ENCODE measurements around the gene CRACR2B.
A peak's percentile ranks its signal among the peaks of the same experiment; 100 is the strongest.

CRACR2B gene

GRCh38 chr11:826836-827145, 928 bp upstream of the CRACR2B start:
- Histone ChIP-seq H3K27me3 (ENCODE audit: control insufficient read depth, insufficient read depth, low read length) (no peaks in the 10 kb centered on the region), H3K27ac (no peak overlapping the region), H3K4me1 (no peaks in the 10 kb centered on the region), H3K4me3 (ENCODE audit: low read depth, low read length) (peak overlapping the region; percentile 49), H3K9ac (no peak overlapping the region), H3K4me2 (ENCODE audit: low read length) (peak overlapping the region; percentile 77), H3K36me3 (ENCODE audit: control insufficient read depth, insufficient read depth, low read length) (no peaks in the 10 kb centered on the region), H3K9me3 (ENCODE audit: control insufficient read depth, low read length) (no peaks in the 10 kb centered on the region), H2AFZ (peak overlapping the region; percentile 63), H3K79me2 (no peaks in the 10 kb centered on the region)
- TF ChIP-seq, protein P1, sequence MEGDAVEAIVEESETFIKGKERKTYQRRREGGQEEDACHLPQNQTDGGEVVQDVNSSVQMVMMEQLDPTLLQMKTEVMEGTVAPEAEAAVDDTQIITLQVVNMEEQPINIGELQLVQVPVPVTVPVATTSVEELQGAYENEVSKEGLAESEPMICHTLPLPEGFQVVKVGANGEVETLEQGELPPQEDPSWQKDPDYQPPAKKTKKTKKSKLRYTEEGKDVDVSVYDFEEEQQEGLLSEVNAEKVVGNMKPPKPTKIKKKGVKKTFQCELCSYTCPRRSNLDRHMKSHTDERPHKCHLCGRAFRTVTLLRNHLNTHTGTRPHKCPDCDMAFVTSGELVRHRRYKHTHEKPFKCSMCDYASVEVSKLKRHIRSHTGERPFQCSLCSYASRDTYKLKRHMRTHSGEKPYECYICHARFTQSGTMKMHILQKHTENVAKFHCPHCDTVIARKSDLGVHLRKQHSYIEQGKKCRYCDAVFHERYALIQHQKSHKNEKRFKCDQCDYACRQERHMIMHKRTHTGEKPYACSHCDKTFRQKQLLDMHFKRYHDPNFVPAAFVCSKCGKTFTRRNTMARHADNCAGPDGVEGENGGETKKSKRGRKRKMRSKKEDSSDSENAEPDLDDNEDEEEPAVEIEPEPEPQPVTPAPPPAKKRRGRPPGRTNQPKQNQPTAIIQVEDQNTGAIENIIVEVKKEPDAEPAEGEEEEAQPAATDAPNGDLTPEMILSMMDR (IDR thresholded peaks at IDR 0.05) = no peak

- TF ChIP-seq, protein P1 (IDR thresholded peaks at IDR 0.05) = no peak
- no peaks in the 10 kb centered on the region for H3K27me3 ChIP-seq (ENCODE audit: control insufficient read depth, insufficient read depth, low read length)
- no peaks in the 10 kb centered on the region for H3K9me3 ChIP-seq (ENCODE audit: control insufficient read depth, low read length)
- no peak overlapping the region for H3K9ac ChIP-seq
- no peak overlapping the region for H3K27ac ChIP-seq
- peaks cover under 1% of the 10 kb centered on the region for H3K4me1 ChIP-seq
- H3K4me3 ChIP-seq (ENCODE audit: low read depth, low read length) = peak overlapping the region; percentile 49
- no peaks in the 10 kb centered on the region for H3K36me3 ChIP-seq (ENCODE audit: control insufficient read depth, insufficient read depth, low read length)
- H3K79me2 ChIP-seq = no peaks in the 10 kb centered on the region
- H2AFZ ChIP-seq = peak overlapping the region; percentile 63
- peak overlapping the region; percentile 77 for H3K4me2 ChIP-seq (ENCODE audit: low read length)
Measured at GRCh38 chr11:827146-827896, 398 bp upstream of the CRACR2B start.

- TF ChIP-seq, protein P1 (IDR thresholded peaks at IDR 0.05) = no peak
- Histone ChIP-seq H3K4me1 (peaks cover 2% of the 10 kb centered on the region), H3K9ac (no peak overlapping the region), H3K4me2 (ENCODE audit: low read length) (no peak overlapping the region), H3K9me3 (ENCODE audit: control insufficient read depth, low read length) (no peaks in the 10 kb centered on the region), H3K4me3 (ENCODE audit: low read depth, low read length) (no peak overlapping the region), H3K79me2 (no peaks in the 10 kb centered on the region), H3K36me3 (ENCODE audit: control insufficient read depth, insufficient read depth, low read length) (no peaks in the 10 kb centered on the region), H3K27ac (no peak overlapping the region), H2AFZ (no peak overlapping the region), H3K27me3 (ENCODE audit: control insufficient read depth, insufficient read depth, low read length) (no peaks in the 10 kb centered on the region)
Measured at GRCh38 chr11:828506-829175, 922 bp downstream of the CRACR2B start.

DNA sequence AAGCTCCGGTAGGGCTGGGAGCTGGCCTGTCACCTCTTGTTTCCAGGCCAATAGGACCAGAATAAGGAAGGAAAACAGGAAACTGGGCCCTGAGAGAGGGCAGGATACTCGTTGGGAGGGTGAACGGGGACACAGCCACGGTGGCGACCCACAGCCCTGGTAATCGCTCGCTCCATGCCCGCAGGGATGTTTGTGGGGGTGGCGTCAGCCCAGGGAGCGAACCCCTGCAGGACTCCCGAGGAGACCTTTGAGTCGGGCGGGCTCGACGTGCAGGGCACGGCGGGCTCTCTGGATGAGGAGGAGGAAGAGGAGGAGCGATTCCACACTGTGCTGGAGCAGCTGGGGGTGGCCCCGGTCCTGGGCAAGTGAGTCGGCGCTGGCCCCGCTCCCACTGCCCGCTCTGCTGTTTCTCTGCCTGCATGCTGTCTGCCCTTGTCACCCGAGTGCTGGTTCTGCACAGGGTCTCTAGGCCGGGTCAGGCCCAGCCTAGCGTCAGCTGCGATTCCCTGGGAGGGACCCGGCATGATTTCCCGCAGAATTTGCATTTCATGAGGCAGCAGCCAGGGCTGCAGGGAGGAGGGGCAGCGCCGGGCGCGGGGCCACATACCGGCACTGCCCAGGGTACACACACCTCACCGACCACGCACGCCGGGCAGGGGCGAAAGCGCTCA, 1.6 kb downstream of the CRACR2B start:
- TF ChIP-seq, protein P1 (IDR thresholded peaks at IDR 0.05) = no peak
- Histone ChIP-seq H3K4me1 (peaks cover 2% of the 10 kb centered on the region), H3K4me2 (ENCODE audit: low read length) (peak overlapping the region; percentile 57), H3K36me3 (ENCODE audit: control insufficient read depth, insufficient read depth, low read length) (no peaks in the 10 kb centered on the region), H2AFZ (no peak overlapping the region), H3K27ac (no peak overlapping the region), H3K4me3 (ENCODE audit: low read depth, low read length) (peak overlapping the region; percentile 22), H3K9me3 (ENCODE audit: control insufficient read depth, low read length) (no peaks in the 10 kb centered on the region), H3K27me3 (ENCODE audit: control insufficient read depth, insufficient read depth, low read length) (no peaks in the 10 kb centered on the region), H3K9ac (no peak overlapping the region), H3K79me2 (no peaks in the 10 kb centered on the region)

Data from parathyroid adenoma (tissue), 2 donors.